GM12801 (cell line): Measurements from ENCODE around the gene KHDRBS2.

Experiments
- CTCF ChIP-seq: IDR thresholded peaks from one replicate; pipeline ENCODE4 v1.5.1; 2011; ENCODE audit warnings: control low read depth; ENCODE audit not compliant: insufficient read length; ENCODE audit errors: extremely low read depth

The KHDRBS2 gene

GRCh38 chr6:61688165-61688564 lies 597.9 kb downstream of the KHDRBS2 start:
- TF ChIP-seq CTCF = no peak

GRCh38 chr6:61682562-61682961 lies 603.5 kb downstream of the KHDRBS2 start:
- TF ChIP-seq CTCF = no peak

- no peak for TF ChIP-seq CTCF
Observed at GRCh38 chr6:61679625-61680024, 606.4 kb downstream of the KHDRBS2 start.

GRCh38 chr6:61675734-61676133 lies 610.3 kb downstream of the KHDRBS2 start:
- no peak for TF ChIP-seq CTCF

GRCh38 chr6:61649845-61650244 lies 636.2 kb downstream of the KHDRBS2 start:
- no peak for TF ChIP-seq CTCF

- no peak for TF ChIP-seq CTCF
Observed at GRCh38 chr6:61640463-61640862, 645.6 kb downstream of the KHDRBS2 start.
